ENCODE data around the gene FKBP2.

FKBP2 gene

DNA sequence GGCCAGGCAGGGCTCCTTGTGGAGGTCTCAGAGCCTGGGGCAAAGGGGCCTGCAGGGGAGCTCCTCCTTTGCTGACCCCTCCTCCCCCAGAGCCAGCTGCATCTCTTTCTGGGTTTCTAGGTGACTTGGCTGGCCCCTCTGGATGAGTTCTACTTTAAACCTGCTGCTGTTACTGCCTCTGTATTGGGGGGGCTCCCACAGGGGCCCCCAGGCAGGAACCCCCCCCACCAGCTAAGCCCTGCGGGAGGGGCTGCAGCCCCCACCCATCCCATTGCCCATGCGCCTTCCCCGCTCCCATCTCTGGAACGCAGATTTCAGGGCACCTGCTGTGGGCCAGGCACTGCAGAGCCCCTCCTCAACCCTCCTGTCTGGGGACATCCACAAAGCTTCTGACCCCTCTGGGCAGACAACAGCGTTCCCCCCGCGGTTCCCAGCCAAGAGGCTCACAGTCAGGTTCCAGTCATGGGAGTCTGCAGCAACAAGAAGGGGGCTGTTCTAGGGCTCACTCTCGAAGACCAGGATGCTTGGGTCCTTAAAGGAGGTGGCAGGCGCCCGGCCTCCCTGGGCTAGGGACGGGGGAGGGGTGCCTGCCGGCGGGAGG, 9.6 kb downstream of the FKBP2 start:
- no peak for FAIRE-seq

DNA sequence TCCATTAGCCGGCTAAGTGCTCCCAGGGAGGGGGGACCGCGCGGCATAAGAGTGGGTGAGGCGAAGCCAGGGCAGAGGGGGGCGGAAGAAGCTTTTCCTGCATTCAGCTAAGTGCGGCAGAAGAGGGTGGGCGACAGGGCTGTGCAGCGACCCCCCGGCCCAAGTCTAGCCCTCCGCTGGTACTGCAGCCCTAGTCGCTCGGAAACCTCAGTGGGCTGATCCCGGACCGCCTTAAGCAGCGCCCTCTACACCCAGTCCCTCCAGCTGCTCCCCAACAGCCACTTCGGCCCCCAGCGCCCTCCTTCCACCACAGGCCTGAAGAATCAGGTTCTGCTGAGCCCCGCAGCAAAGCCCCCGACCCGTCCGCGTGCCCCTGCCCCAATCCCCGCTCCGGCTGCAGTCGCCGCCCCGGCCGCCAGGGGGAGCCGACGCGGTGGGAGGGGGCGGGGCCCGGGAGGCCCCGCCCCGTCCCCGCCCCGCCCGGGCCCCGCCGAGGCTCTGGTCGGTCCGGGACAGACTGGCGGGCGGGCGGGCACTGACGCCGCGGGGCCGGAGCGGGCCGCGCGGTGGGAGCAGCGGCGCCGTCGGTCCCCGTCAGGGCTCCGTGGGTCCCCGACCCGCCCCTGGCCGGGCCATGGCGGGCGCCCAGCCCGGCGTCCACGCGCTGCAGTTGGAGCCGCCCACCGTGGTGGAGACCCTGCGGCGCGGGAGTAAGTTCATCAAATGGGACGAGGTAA, 10.3 kb downstream of the FKBP2 start, which contains the start of gene PLCB3:
Gene PLCB3, plus strand, starts transcription at position 515 of the 737 bp plus-strand sequence. Its CDS starts 120 bp downstream, at position 635.
- no peak for FAIRE-seq

DNA sequence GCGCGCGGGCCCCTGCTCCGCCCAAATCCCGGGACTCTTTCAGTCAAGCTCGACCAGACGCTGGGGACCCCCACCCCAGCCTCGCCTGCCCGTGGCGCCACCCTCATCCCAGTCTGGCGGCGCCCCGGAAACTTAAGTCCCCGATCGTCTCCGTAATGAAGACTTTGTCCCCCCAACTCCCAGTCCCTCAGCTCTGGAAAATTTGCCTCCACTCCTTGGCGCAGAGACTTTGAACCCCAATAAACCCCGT, 10.8 kb downstream of the FKBP2 start:
- no peak for FAIRE-seq

DNA sequence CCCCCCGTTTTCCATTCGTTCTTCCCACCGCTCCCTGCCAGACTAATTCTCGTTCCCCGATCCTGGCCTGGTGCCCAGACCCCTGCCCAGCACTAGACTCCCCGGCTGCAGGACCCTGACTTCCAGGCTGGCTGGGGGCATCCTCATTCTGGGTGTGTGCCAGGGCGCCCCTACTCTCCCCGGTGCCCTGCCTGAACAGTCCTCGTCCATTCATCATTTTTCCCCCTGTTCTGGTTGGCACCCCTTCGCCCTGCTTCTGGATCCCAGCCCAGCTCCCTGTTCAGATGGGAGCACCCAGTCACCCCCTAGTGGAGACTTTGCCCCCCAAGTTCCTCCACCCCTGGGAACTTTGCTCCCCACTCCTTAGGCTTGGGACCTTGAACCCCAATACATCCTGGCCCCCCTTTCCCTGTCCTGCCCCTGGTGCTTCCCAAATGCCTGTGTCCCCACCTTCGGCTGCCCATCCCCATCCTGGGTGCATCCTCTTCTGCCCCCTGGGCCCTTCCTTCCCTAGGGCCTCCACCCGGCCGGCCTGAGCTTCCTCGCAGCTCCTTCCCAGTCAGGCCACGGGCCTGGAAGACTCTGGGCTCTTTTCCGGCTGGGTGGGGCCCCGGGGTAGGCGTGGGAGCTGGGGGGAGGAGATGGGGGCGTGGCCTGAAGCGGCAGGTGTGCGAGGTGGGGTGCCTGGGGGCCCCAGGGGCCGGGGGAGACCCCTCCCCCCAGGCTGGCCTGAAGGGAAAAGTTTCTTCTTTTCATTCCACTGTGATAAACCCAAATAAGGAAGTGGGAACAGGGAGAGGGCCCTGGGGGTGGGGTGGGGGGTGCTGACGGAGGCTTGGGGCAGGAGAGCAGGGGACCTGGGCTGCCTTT, 11.3 kb downstream of the FKBP2 start:
- no peak for FAIRE-seq

DNA sequence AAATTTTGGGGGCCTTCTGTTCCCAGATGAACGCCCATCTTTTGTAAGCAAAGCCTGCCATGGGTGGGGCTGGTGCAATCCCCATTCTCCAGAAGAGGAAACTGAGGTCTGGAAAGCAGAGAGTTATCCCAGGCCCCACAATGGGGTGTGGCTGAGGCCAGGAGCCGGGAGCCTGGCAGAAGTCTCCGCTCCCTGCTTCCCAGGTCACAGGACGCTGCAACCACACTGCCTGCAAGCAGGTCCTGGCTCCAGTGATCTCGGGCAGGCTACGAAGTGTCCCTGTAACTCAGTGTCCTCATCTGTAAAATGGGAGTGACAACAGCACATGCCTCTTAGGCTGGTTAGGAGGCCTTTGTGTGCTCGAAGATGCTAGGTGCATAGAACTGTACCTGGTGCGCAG, 12.1 kb downstream of the FKBP2 start:
- FAIRE-seq, result no peak

DNA sequence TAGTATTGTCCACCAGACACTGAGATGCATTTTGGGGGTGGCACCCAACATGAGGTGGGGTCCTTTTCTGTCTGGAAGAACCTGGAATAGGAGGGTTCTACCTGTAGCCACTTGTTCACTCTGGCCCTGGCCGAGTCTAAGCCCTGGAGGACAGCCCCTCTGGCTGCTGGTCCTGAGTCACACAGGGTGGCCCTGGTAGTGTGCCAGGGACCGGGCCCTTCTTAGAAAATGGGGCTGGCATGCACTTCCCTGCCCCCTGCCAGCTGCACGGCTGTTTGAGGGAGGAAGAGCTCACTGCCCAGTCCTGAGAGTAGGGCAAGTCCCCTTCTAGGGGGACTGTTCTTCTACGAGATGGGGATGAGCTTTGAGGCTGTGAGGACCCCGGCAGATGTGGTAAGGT, 12.6 kb downstream of the FKBP2 start:
- no peak for FAIRE-seq

DNA sequence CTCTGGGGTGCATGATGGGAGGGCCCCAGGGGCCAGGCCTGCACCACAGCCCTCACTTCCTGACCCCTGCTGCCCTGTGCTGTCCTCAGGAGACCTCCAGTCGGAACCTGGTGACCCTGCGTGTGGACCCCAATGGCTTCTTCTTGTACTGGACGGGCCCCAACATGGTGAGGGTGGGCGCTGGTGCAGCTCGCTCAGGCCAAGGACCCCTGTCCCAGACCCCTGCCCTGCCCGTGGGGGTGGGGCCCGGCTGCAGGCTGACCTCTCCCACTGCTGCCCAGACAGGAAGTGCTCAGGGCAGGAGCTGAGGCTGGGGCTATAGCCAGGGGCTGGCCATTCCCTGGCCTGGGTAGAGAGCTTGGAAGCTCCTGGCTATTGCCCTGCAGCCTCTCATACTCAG, 13.4 kb downstream of the FKBP2 start:
- FAIRE-seq, result no peak

DNA sequence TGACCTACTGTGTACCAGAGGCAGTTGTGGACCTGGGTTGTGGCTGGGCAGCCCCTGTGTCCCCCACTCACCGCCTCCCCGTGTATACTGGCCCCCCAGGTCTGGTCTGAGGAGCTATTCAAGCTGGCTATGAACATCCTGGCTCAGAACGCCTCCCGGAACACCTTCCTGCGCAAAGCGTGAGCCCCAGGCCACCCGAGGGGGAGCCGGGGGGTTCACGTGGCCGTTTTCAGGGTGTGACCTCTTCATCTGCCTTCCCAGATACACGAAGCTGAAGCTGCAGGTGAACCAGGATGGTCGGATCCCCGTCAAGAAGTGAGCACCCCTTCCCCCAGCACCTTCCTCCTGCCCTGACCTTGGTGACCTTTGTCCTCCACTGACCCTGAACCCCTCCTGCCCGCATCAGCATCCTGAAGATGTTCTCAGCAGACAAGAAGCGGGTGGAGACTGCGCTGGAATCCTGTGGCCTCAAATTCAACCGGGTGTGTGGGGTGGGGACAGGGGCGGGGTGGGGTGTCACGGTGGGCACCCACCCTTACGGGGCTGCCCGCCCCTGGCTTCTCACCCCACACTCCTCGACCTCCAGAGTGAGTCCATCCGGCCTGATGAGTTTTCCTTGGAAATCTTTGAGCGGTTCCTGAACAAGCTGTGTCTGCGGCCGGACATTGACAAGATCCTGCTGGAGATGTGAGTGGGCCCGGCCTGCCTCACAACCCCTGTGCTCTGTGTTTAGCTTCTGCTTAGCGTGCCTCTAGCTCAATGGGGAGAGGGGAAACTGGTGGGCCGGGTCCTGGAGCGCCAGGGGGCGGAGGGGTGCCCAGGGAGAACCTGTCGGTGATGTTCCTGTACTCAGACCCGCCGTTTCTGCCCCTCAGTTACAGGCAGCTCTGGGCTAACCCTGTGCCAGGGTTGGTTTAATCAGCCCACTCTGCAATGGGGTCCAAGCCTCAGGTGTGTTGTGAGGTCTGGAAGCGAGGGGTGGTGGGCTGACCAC, 14.5 kb downstream of the FKBP2 start:
- FAIRE-seq, result no peak

DNA sequence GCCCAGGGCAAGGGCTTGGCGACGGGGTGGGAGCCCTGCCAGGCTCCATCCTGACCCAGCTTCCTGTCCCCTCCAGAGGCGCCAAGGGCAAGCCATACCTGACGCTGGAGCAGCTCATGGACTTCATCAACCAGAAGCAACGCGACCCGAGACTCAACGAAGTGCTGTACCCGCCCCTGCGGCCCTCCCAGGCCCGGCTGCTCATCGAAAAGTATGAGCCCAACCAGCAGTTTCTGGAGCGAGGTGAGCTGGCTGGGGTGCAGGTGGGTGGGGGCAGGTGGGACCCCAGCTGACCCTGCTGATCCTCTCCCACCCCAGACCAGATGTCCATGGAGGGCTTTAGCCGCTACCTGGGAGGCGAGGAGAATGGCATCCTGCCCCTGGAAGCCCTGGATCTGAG, 15.4 kb downstream of the FKBP2 start:
- FAIRE-seq, result no peak

DNA sequence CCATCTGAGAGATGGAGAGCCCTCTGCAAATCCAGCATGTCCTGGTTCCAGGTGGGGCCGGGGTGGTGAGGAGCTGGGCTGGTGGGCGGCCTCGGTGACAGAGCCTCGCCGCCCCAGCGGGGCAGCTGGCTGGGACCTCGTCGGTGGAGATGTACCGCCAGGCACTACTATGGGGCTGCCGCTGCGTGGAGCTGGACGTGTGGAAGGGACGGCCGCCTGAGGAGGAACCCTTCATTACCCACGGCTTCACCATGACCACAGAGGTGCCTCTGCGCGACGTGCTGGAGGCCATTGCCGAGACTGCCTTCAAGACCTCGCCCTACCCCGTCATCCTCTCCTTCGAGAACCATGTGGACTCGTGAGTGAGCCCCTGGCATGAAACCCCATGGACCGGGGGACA, 17.5 kb downstream of the FKBP2 start:
- FAIRE-seq, result no peak

DNA sequence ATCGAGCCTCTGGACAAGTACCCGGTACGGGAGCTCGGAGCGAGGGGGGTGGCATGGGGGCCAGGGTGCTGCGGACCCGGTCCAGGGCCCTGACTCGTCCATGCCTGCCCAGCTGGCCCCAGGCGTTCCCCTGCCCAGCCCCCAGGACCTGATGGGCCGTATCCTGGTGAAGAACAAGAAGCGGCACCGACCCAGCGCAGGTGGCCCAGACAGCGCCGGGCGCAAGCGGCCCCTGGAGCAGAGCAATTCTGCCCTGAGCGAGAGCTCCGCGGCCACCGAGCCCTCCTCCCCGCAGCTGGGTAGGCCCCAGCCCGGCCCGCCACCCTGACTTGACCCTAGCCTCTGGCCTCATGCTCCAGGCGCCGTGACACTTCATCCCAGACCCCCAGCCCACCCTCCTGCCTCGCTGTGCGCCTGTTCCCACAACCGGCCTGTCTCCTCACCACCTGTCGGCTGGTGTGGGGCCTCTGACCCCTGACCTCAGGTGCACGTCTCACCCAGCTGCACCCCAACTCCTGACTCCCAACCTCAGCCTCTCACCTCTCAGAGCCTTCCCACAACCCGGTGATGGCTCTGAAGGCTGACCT, 18.1 kb downstream of the FKBP2 start:
- FAIRE-seq, result no peak

DNA sequence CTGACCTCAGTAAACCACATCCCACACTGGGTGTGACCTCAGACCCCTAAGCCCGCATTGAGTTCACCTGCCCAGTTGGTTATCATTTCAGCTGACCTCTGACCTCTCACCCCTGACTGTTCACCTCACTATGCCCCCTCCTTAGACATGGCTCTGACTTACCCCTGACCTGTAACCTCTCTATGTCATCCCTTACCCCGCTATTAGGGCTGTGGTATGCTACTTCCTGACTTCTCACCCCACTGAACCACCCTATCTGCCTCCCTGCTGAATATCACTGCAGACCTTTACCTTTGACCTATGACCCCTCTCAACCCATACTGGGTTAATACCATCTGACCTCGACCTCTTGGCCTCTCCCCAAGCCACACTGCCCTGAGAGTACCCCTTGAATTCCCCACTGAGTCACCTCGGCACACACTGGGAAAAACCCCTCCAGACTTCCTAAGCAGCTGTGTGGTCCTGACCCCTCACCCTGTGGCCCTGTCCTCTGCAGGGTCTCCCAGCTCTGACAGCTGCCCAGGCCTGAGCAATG, 18.7 kb downstream of the FKBP2 start:
- no peak for FAIRE-seq

DNA sequence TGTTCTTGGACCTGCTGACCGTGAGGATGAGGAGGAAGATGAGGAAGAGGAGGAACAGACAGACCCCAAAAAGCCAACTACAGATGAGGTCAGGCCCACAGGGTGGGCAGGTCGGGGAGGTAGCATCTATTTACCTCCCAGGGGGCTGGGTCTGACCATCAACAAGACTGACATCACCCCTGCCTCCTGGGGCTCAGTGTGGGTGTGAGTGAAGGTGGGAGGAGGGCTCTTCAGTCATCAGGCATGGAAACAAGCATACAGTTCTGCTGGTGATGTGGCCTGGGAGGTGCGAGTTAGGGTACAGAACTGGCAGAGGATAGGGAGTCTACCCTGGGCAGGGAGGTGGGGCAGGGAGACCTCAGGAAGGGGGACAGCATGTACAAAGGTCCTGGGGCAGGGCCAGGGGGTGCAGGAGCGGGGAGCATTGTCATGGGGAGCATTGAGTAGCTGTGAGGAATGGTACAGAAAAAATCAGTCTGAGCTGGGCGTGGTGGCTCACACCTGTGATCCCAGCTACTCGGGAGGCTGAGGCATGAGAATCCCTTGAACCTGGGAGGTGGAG, 19.3 kb downstream of the FKBP2 start:
- no peak for FAIRE-seq

DNA sequence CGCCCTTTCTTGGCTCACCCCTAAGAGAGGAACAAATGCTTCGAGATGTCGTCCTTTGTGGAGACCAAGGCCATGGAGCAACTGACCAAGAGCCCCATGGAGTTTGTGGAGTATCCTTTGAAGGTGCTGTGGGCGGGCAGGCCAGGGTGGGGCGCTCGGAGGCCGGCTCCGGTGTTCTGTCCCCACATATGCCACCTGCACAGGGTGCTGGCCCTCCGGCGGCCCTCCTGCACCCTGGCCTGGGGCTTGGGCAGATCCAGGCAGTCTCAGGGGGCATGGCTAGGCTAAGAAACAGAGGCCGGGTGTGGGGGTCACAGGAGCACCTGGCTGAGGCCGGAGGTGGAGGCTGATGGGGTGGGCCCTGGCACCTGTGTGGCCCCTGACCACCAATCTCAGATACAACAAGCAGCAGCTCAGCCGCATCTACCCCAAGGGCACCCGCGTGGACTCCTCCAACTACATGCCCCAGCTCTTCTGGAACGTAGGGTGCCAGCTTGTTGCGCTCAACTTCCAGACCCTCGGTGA, 20.7 kb downstream of the FKBP2 start:
- no peak for FAIRE-seq

DNA sequence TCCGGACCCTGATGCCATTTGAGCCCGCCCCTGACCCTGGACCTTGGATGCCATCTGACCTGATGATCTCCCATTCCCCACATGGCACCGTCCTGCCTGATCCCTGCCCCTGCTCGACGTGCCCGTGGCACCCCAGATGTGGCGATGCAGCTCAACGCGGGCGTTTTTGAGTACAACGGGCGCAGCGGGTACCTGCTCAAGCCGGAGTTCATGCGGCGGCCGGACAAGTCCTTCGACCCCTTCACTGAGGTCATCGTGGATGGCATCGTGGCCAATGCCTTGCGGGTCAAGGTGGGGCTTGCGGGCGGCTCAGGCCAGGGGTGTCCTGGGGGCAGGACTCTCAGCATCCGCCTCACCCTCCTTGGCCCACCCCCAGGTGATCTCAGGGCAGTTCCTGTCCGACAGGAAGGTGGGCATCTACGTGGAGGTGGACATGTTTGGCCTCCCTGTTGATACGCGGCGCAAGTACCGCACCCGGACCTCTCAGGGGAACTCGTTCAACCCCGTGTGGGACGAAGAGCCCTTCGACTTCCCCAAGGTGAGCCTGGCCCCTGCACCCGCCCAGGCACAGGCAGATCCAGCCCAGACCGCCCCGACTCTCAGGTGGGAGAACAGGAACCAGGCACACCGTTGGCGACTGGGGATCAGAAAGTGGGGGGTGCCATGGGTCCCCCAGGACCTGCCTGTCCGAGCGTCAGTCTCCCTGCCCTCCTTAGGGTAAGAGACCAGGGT, 21.5 kb downstream of the FKBP2 start:
- no peak for FAIRE-seq

DNA sequence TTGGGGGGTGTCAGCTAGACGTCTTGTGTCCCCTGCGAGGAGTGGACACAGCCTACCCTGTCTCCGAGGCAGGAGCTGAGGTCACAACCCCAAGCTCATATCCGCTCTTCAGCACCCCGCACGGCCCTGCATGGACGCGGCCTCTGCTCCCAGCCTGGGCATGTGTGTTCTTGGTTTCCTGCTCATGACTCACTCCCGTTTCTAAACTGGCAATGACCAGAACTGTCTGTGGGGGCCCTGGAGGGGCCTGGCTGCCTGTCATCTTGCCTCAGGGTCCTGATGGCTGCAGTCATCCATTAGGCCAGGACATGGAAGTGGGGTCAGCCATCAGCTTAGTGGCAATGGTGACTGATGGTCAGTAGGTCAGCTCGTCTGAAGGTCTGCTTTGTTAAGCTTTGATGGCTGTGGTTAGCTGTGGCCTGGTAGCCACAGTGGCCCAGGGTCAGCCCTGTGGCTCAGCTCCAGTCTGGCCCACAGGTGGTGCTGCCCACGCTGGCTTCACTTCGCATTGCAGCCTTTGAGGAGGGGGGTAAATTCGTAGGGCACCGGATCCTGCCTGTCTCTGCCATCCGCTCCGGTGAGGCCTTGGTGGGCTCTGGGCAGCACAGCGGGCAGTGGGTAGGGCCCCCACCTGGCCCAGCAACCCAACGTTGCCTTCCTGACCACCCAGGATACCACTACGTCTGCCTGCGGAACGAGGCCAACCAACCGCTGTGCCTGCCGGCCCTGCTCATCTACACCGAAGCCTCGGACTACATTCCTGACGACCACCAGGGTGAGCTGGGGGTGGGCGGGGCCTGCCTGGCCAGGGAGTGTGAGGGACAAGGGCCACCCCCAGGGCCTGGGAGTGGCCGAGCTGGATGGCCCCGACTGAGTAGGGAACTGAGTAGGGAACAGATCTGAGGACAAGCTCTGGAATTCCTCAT, 22.4 kb downstream of the FKBP2 start:
- no peak for FAIRE-seq

DNA sequence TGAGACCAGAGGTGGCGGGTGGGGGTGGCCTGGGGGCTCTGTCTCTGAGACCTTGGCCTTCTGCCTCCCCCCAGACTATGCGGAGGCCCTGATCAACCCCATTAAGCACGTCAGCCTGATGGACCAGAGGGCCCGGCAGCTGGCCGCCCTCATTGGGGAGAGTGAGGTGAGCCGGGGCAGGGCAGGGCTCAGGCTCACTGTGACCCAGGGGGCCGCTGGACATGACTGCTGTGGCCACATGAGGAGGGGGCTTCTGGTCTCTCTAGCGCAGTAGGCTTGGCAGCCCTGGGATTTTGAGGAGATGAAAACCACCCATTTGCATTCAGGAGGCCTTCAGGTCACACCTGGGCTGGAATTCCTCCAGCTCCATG, 23.0 kb downstream of the FKBP2 start:
- no peak for FAIRE-seq

DNA sequence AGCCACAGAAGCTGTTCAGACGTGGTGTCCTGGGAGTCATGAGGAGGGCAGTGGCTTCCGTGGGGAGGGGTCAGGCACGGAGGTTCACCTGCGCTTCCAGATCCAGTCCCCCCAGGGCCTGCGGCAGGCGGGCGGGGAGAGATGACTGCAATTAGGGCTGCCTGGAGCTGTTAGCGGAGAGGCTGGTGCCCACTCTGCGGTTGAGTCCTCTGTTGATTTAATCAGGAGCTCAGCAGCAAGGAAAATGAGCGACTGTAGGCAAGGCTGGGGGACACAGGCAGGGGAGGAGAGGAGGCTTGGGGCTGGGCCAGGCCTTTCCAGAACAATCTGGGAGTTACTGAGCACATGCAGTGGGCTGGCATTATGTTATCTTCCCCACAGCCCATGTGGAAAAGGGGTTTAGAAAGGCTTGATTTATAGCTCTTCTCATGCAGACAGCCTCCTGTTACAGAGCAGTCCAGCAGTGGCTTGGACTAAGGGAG, 23.5 kb downstream of the FKBP2 start:
- no peak for FAIRE-seq
